OCI-LY7 (cell line): Measurements from ENCODE around the gene STAG3. TPM values are rescaled to one million over a fixed set of nuclear protein-coding genes. Genes with fewer than 3 reads are reported as not detected.
A peak's percentile ranks its signal among the peaks of the same experiment; 100 is the strongest.

Experiments
- BruUV-seq: library from RNA; stranded (reverse); fragments of 400-500 nt; replicated peaks from 2 replicates; lab custom pipeline; 2021; lab: Mats Ljungman, UMichigan
- CTCF ChIA-PET: fragments of 300-600 bp; sonication (Branson Sonifier 250); formaldehyde crosslinking; loops from one replicate; lab custom pipeline; 2022; ENCODE audit warnings: antibody characterized with exemption; ENCODE audit not compliant: unreplicated experiment; lab: Charles Lee
- POLR2A ChIA-PET: fragments of 300-600 bp; sonication (Branson Sonifier 250); formaldehyde crosslinking; loops from one replicate; lab custom pipeline; 2022; ENCODE audit warnings: antibody characterized with exemption; lab: Charles Lee
- DNase-seq: peaks from one replicate; pipeline ENCODE4 v3.0.0-alpha.2; 2015; ENCODE audit warnings: low spot score
- H2AFZ ChIP-seq: fragments of 200-600 bp; sonication (generic), shearing (Covaris generic); 2 replicates; pipeline ENCODE4 v1.6.1; 2014; ENCODE audit warnings: mild to moderate bottlenecking, antibody characterized with exemption, low read length, moderate library complexity
- H3K27ac ChIP-seq: fragments of 200-600 bp; sonication (generic); 2 replicates; pipeline ENCODE4 v1.5.1; 2014; ENCODE audit warnings: mixed run types, low read depth, mild to moderate bottlenecking, moderate library complexity, low read length, inconsistent platforms; ENCODE audit not compliant: poor library complexity, severe bottlenecking
- H3K36me3 ChIP-seq: fragments of 200-600 bp; sonication (generic); 2 replicates; pipeline ENCODE4 v1.6.1; 2014; ENCODE audit warnings: mild to moderate bottlenecking, antibody characterized with exemption, low read length, moderate library complexity, mixed read lengths; ENCODE audit not compliant: insufficient read depth
- H3K4me1 ChIP-seq: fragments of 200-600 bp; sonication (generic); 2 replicates; pipeline ENCODE4 v1.5.1; 2014; ENCODE audit warnings: mild to moderate bottlenecking, low read length; ENCODE audit not compliant: insufficient read depth, poor library complexity, severe bottlenecking
- H3K4me2 ChIP-seq: fragments of 200-600 bp; sonication (generic); 2 replicates; pipeline ENCODE4 v1.6.1; 2014; ENCODE audit warnings: mild to moderate bottlenecking, low read length
- H3K4me3 ChIP-seq: fragments of 200-600 bp; sonication (generic); 2 replicates; pipeline ENCODE4 v1.5.1; 2014; ENCODE audit warnings: mild to moderate bottlenecking, low read depth, low read length; ENCODE audit not compliant: poor library complexity, severe bottlenecking
- H3K79me2 ChIP-seq: fragments of 200-600 bp; sonication (generic); 2 replicates; pipeline ENCODE4 v1.6.1; 2016; ENCODE audit warnings: low read depth, mild to moderate bottlenecking, low read length, moderate library complexity, mixed read lengths; ENCODE audit not compliant: insufficient read depth
- H3K9me2 ChIP-seq: fragments of 200-600 bp; sonication (generic); 2 replicates; pipeline ENCODE4 v1.6.1; 2016; ENCODE audit warnings: mild to moderate bottlenecking, low read length, mixed read lengths; ENCODE audit not compliant: insufficient read depth
- H3K9me3 ChIP-seq: fragments of 200-600 bp; sonication (generic); 2 replicates; pipeline ENCODE4 v1.6.1; 2014; ENCODE audit warnings: mild to moderate bottlenecking, mixed run types, low read length, mixed read lengths
- H4K20me1 ChIP-seq: fragments of 200-600 bp; sonication (generic); 2 replicates; pipeline ENCODE4 v1.6.1; 2014; ENCODE audit warnings: mild to moderate bottlenecking, antibody characterized with exemption, low read length, moderate library complexity, mixed read lengths; ENCODE audit not compliant: insufficient read depth
- EZH2phosphoT487 ChIP-seq: fragments of 200-600 bp; sonication (generic); IDR thresholded peaks from 2 replicates; pipeline ENCODE4 v1.6.1; 2018; ENCODE audit warnings: low read depth, borderline replicate concordance, mild to moderate bottlenecking, mixed run types, antibody characterized with exemption, low read length, moderate library complexity, mixed read lengths
- intact Hi-C: fragments of 100-400 bp; cut with micrococcal nuclease; formaldehyde crosslinking; loops from one replicate; pipeline ENCODE4 v1.10.0; 2022; ENCODE audit not compliant: unreplicated experiment
- total RNA-seq, 2 experiments: library from RNA; depleted of rRNA in 1 of 2; stranded (reverse); fragments of >200 nt in 1 of 2; shearing (Covaris generic) in 1 of 2; gene quantifications; 2 replicates each; pipeline ENCODE4 v1.2.3, GENCODE V29; 2014 to 2022
- TF ChIP-seq, protein P1 (sequence below): fragments of 200-600 bp; sonication (generic); conservative IDR thresholded peaks from 2 replicates; pipeline ENCODE4 v1.5.1; 2014; ENCODE audit warnings: mild to moderate bottlenecking, antibody characterized with exemption, low read length, moderate library complexity, mixed read lengths

STAG3 gene
- total RNA-seq, 2 experiments from 2014 or later, result 70.2 to 82.8 TPM

DNA sequence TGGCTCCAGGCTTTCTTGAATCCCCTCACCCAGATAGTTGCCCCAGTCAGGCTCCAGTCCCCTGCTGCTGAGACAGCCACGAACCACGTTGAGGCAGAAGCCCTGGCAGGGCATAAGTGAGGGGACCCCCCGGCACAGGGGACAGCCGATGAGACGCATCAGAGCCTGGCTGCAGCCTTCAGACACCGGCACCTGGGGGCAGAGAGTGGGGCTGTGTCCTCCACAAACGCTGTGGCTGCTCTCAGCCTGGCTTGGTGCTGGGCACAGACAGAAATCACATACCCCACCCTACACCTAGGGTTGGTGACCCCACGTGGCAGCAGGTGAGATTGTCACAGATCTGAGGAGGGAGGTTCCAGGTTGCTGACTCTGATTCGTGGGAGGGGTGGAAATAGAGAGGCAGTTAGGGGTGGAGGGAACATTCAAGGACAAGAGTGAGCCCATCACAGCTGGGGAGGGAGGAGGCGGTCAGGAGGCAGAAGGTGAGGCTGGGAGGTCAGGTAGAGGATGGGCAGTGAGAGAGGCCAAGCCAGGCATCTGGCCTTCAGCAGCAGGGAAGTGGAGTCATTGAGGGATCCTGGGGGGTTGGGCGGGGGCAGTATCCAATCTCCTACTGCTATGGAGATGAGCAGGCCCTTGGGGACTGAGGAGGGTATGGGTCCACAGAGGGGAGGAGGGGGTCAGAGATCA lies 3.8 kb upstream of the STAG3 start:
- Histone ChIP-seq H2AFZ (no peak overlapping the region), H3K79me2 (peaks cover 6% of the 10 kb centered on the region; the same call in 1 of the 2 replicates), H4K20me1 (no peaks in the 10 kb centered on the region), H3K4me1 (peaks cover 75% of the 10 kb centered on the region), H3K36me3 (peaks cover 9% of the 10 kb centered on the region; the same call in 1 of the 2 replicates), H3K4me3 (no peak overlapping the region), H3K9me3 (no peaks in the 10 kb centered on the region), H3K4me2 (no peak overlapping the region), H3K9me2 (no peaks in the 10 kb centered on the region), H3K27ac (no peak overlapping the region)
- no TSS peak for BruUV-seq
- peak; percentile 36 for DNase-seq
- intact Hi-C loops, result no loop called here
- CTCF ChIA-PET, result interaction anchor here (0.7 kb wide), 1 partner anchor 25 kb away, joined by 3 read pairs; no protein-coding TSS in a partner anchor
- TF ChIP-seq, protein P1, sequence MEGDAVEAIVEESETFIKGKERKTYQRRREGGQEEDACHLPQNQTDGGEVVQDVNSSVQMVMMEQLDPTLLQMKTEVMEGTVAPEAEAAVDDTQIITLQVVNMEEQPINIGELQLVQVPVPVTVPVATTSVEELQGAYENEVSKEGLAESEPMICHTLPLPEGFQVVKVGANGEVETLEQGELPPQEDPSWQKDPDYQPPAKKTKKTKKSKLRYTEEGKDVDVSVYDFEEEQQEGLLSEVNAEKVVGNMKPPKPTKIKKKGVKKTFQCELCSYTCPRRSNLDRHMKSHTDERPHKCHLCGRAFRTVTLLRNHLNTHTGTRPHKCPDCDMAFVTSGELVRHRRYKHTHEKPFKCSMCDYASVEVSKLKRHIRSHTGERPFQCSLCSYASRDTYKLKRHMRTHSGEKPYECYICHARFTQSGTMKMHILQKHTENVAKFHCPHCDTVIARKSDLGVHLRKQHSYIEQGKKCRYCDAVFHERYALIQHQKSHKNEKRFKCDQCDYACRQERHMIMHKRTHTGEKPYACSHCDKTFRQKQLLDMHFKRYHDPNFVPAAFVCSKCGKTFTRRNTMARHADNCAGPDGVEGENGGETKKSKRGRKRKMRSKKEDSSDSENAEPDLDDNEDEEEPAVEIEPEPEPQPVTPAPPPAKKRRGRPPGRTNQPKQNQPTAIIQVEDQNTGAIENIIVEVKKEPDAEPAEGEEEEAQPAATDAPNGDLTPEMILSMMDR, result 0 out of 2 replicates have a peak, but pooled peaks have one; percentile 44
- TF ChIP-seq EZH2phosphoT487, result no peak
- POLR2A ChIA-PET, result interaction anchor here (0.6 to 0.7 kb wide), 2 partner anchors 84 to 249 kb away, joined by 3 read pairs; no protein-coding TSS in a partner anchor

- intact Hi-C loops, result no loop called here
- no peak overlapping the region for H3K27ac ChIP-seq
- H4K20me1 ChIP-seq, result no peaks in the 10 kb centered on the region
- H3K4me1 ChIP-seq, result peaks cover 76% of the 10 kb centered on the region
- H3K36me3 ChIP-seq, result peaks cover 9% of the 10 kb centered on the region; the same call in 1 of the 2 replicates
- no peaks in the 10 kb centered on the region for H3K9me2 ChIP-seq
- ChIA-PET CTCF (no interaction called here), POLR2A (no interaction called here)
- H3K4me3 ChIP-seq, result no peak overlapping the region
- no peak for DNase-seq
- peak overlapping the region; percentile 24; the same call in 1 of the 2 replicates for H3K4me2 ChIP-seq
- no peak overlapping the region for H2AFZ ChIP-seq
- TF ChIP-seq EZH2phosphoT487, result no peak
- TF ChIP-seq, protein P1, result no peak
- BruUV-seq, result TSS peak; percentile 79
- H3K9me3 ChIP-seq, result no peaks in the 10 kb centered on the region
- peaks cover 6% of the 10 kb centered on the region; the same call in 1 of the 2 replicates for H3K79me2 ChIP-seq
Measured at GRCh38 chr7:100174582-100174981, 3.1 kb upstream of the STAG3 start.
